ENCODE measurements around the gene MCC.

MCC gene

DNA sequence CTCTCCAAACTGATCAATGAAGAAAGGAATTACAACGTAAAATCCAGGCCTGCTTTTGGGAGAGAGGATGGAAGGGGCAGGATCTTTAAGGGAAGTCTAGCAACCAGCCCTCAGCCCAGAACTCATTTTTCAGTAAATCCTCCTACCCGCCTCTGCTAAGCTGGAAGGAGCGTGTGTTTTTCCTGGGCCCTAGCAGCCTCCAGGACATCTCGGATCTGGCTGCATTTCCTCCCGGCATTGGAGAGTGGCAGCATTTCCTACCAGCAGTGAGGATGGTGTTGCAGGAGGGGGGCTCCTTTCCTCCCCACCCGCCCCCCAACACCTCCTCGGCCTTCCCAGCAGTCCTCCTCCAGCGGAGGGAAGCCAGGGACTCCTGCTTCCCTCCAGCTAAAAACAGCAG lies 457.1 kb downstream of the MCC start:
- no peak for DNase-seq (ENCODE audit: low read depth)

DNA sequence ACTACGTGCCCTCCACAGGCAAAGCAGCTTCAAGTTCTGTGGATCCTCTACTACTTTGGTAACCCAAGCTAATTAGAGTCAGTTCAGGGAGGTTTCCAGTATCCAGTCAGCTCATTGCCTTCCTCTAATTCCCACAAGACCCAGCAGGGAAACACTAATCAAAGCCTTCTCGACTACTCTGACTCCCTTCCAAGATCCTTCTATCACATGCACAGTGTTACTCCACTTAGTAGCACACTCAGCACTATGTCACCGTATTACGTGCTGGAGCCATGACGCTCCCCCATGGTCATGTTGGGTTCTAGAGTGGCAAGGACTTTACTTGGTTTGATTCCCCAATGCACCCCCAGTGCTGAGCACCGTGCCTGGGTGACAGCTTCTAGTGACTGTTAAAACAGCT lies 458.6 kb downstream of the MCC start:
- no peak for DNase-seq (ENCODE audit: low read depth)

DNA sequence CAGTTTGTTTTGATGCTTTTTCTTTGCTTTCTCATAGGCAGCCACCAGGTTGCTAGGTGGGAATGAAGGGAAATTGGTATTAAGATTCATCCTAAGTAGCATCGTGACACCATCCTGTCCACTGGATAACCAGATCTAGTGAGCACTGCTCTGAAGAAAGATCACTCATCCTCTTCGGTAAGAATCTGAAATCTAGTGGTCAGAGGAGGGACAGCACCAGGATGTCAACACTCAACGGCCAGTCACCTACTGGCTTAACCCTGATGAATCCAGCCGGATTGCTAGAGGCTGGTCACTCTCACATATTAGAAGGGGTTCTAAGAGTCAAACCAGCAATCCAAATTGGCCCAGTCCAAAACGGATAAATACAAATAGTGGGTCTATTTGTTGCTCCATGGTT lies 460.8 kb downstream of the MCC start:
- DNase-seq (ENCODE audit: low read depth), result no peak

DNA sequence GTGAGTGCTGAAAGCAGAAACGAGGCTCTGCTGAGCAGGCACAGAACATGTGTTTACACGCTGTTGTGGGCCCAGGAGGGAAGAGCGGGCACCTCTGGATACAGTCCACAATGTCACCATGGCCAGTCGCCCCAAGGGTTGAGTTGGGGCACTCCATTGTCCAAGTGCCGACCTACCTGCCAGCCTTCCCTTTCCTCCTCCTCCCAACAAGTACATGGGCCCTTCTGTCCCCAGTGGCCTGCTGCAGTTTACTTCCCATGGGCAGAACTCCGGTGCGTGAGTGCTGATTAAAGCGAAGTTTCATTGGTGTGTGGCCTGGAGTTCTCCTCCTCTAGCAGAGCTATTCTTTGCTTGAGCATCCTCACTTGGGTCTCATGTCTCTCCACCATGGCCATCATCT lies 461.2 kb downstream of the MCC start:
- no peak for DNase-seq (ENCODE audit: low read depth)

DNA sequence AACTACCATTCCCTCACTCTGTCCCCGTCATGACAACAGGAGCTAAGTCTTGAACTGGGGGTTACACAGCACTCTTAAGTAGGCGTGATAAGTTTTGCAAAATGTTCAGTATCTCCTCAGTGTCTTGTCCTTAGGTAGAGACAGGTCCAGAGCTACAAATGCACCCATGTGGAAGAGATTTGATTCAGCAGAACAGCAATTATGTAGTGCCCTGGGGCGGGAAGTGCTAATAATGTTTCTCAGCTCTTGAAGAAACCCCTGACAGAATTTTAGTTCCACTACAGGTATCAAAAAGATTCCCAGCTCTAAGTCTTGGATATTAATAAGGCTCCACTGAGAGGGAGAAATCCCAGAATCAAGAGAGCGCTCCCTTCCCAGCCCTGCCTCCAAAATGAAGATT lies 462.0 kb downstream of the MCC start:
- no peak for DNase-seq (ENCODE audit: low read depth)

DNA sequence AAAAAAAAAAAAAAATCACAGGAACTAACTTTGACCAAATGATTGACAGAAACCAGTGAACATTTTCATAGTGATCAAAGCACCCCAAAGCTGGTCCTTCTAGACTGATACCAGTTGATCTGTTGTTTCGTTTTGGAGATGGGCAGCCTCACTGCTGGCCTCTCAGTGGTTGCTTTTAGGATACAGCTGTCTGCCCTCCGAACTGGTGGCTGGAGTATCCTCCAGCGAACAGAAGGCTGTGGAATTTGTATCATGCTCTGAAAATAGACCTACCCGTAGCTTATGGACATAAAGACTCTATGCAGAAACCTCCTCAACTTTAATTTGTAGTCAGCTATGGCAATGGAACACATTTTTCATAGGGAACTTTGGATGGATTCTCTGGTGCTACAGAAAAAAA lies 462.7 kb downstream of the MCC start:
- no peak for DNase-seq (ENCODE audit: low read depth)

DNA sequence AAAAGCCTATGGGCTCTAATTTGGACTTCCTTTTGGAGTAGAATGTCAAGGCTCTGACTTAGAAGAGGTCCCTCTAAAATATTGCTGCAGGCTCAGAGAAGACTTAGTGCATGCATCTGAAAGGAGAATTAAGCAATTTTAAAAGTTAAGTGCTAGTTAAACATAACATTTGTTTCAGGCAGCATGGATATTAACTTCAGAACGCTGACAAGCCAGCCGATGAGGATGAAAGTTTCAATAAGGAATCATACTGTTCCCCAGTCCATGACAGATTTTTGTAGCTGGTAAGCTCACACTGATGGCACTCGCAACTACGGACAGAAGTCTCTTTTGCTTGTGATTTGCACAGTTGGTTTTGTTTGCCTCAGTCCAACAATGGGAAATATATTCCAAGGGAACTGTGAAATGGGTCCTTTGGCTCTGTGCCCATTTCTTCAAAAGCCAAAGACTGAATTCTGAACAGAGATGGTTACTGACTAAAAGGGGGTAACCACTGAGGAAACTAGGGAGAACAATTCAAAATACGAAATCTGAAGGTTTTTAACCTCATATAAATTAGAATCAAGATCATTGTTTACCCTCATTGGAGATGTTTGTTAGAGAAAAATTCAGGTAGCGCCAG lies 464.1 kb downstream of the MCC start:
- no peak for DNase-seq (ENCODE audit: low read depth)

DNA sequence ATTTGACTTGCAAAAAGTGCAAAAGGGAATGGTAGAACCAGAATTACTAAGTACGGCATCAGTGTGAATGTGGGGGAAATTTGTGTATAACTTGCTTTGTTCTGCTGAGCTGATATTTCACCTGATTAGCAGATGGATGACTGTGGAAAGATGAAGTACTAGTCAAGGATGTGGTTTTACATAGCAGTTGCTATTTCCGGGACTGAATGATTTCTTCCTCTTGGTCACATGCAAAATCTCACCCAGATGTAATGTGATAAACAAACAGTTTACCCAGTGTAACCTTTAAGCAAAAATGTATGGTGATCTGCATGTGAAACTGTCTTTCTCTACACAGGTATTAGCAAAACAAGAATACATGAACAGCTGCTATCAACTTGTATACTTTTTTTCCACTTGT lies 465.6 kb downstream of the MCC start:
- no peak for DNase-seq (ENCODE audit: low read depth)

DNA sequence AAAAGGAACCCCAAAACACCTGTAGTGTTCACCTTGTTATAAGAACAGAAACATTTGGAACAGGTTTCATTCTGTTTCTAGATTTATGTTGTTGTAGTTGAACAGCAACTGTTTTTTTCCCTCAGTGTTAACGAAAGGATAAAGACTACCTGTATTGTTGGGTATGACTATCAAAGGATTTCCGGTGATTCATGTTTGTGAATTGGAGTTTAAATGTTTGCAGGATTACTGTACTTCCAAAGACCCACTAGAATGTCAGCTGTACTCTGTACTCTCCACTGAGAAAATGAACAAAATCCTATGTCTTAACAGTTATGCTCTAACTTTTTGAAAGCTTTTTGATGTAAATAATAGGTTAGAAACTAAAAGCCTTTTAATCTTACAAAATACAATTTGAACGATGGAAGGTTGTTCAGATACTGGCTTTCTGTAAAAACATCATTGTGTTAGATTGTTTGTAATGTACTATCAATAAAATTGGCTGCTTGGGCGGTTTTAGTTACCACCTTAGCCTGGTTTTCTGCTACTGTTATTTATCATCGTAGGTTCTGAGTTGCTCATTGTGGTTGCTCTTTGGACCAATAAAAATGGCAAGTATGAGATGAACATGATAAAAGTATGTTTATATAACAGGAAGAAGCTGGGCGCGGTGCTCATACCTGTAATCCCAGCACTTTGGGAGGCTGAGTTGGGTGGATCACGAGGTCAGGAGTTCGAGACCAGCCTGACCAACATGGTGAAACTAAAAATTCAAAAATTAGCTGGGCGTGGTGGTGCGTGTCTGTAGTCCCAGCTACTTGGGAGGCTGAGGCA lies 467.6 kb downstream of the MCC start:
- no peak for DNase-seq (ENCODE audit: low read depth)

DNA sequence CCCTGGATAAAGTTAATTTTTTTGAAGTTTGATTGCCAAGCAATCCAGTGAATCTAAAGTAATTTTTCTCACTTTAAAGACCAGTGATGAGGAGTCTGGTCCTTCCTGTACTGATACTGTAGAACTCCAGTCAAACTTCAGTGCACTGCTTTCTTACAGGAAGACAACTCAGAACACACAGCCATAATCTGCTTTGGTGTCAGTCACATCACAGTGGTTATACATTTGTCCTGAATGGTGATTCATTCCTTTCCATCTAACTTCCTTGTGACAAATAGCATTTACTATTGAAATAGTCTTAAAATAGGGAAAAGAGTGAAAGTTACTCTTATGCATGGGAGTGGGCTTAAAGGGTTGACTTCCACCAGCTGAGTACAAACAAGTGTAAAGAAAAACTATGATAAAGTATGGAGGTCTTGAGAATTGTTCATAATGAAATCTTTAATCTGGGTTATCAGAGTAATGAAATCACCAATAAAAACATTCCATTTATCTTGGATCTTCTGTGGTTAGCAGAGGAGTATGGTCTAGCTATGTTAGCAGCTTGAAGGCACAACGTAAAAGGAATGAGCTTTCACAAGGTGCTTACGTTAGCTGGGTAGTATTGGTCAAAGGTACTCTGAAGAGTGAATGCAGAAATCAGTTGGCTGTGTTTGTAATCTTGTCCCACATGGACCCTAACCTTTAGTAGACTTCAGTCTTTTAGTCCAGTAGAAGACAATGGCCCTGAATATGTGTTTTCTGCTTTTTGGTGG lies 470.2 kb downstream of the MCC start:
- DNase-seq (ENCODE audit: low read depth), result no peak

DNA sequence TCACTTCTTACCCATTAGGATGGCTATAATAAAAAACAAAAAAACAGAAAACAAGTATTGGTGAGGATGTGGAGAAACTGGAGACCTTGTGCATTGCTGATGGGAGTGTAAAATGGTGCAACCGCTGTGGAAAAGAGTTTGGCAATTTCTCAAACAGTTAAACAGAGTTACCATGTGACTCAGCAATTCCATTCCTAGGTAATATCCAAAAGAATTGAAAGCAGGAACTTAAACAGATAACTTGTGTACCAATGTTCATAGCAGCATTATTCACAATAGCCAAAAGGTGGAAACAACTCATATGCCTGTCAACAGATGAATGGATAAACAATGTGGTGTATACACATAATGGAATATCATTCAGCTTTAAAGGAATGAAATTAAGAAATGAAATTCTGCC lies 482.8 kb downstream of the MCC start:
- no peak for DNase-seq (ENCODE audit: low read depth)

DNA sequence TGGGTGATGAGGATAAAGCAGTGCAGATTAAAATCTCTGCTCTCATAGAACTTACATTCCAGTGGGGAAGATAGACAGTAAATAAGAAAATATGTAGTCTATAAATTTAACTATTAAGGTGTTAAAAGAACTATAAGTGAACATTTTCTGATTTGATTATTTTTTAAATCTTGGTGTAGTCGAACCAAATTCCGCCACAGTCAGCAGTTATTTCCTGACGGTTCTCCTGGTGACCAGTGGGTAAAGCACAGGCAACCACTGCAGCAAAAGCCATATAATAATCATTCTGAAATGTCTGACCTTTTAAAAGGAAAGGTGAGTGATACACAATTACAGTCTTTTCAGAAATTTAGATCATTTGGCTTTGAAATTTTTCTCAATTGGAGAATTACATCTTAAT lies 484.5 kb downstream of the MCC start:
- no peak for DNase-seq (ENCODE audit: low read depth)

DNA sequence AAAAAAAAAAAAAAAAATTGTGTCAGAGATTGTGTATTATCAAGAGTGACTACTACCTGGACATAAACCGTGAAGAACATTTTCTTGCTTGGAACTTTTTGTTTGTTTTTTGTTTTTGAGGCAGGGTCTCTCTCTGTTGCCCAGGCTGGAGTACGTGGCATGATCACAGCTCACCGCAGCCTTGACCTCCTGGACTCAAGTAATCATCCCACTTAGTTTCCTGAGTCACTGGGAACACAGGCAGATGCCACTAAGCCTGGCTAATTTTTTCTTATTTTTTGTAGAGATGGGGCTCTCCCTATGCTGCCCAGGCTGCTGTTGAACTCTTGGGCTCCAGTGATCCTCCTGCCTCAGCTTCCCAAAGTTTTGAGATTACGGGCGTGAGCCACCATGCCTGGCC lies 485.8 kb downstream of the MCC start:
- DNase-seq (ENCODE audit: low read depth), result no peak

DNA sequence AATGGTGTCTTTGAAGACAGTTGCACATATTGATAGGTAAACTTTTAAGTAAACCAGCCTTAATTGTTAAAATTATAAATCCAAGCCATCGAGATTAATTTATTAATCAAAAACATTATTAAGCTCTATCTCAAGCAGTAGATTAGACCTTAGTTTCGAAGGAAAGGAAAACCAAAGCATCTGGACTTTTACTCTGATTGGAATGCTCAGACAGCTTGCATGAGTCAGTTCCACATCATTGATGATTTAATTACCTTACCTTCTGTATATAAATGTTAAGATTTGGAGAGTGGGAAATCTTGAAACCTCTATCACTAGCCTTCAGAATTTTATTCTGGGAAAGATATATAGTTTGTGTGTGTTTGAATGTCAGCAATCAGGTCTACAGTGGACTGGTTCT lies 487.8 kb downstream of the MCC start:
- DNase-seq (ENCODE audit: low read depth), result no peak

DNA sequence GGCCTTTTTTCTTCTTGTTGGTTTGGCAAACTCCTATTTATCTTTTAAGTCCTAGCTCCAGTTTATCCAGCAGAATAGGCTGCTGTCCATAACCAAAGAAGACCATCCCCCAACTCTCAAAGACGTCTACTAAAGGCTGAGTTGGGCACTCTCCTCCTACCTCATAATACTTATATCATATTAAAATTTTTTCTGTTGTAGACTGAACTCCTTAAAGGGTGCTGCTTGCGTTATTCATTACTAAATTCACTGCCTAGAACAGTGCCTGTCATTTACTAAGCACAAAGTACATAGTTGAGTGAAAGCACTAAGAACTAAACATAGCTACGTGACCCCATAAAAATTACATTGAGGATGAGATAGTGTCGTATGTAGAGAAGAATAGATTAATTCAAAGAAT lies 490.0 kb downstream of the MCC start:
- no peak for DNase-seq (ENCODE audit: low read depth)

DNA sequence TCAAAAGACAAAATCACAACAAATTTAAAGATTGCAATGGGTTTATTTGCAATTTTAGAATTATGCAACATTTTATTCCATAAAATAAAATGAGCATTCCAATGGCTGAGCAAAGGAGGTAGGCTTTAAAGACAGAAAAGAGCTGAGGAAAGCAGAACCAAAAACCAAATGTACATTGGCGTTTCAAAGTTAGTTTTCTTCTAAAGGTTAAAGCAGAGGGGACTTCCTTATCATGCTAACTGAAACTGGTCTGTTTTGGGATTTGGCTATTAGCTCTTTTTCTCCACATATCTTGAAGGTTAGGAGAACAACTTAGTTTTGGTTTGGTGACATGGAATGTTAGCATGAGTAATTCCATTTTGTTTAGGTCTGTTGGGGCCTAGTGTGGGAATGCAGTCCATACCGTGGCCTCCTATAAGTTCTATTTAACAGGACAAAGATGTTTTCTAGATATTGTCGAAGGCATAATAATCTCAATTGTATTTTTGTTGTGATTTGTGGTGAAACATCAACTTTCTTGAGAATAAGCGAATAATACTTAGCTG lies 491.4 kb downstream of the MCC start:
- DNase-seq (ENCODE audit: low read depth), result no peak

DNA sequence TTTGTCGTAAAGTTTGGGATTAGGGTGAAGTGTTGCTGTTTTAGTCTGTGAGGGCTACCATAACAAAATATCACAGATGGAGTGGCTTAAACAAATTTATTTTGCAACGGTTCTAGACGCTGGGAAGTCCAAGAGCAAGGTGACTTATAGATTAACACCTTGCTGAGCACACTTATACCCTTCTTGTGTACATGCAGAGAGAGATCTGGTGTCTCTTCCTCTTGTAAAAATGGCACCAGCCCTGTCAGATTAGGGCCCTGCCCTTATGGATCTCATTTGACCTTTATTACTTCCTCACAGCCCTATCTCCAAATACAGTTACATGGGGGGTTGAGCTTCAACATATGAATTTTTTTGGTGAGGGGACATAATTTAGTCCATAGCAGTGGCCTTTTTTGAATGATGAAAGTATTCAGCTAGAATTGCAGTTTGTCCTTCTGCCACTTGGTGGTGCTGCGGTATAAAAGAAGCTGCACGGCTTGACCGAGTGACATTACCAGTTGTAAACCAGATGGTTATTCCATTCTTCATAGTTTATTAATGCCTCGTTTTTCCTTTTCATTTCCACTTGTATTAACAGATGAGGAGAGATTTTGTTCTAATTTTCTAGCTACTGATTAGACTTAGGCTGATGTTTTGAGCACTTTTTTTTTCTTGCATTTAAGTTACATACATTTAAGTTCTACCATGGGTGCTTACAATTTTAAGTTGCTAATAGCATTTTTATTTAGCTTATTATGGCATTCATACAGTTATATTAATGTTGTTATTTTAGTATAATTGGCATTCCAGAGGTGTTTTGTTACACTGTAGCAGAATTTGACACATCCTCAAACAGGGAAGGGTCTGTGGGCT lies 492.3 kb downstream of the MCC start:
- DNase-seq (ENCODE audit: low read depth), result peak; percentile 77

DNA sequence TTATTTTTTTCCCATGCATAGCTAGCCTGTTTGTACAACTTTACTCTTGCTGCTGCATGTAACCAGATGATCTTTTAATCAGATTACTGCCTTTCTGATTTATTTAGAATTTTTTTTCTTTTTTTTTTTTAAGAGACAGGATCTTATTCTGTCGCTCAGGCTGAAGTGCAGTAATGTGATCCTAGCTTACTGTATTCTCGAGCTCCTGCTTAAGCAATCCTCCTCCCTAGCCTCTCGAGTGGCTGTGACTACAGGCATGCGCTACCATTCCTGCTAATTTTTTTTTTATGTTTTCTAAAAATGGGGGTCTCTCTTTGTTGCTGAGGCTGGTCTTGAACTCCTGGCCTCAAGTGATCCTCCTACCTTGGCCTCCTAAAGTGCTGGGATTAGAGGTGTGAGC lies 502.0 kb downstream of the MCC start:
- DNase-seq (ENCODE audit: low read depth), result no peak

DNA sequence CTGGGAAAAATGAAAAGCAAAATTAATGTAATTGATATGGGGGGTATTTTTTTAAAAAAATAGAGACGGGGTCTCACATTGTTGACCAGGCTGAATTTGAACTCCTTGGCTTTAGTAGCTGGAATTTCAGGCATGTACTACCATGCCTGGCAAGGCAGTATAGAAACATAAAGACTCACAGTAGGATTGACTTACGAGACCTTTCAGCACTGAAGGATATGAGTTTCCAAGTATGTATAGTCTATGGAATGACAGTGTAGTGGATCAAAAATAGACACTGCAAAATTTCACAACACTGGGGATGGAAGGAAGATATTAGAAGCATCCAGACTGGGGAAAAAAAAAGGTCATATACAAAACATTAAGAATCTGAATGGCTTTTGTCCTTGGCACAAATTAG lies 504.9 kb downstream of the MCC start:
- no peak for DNase-seq (ENCODE audit: low read depth)

DNA sequence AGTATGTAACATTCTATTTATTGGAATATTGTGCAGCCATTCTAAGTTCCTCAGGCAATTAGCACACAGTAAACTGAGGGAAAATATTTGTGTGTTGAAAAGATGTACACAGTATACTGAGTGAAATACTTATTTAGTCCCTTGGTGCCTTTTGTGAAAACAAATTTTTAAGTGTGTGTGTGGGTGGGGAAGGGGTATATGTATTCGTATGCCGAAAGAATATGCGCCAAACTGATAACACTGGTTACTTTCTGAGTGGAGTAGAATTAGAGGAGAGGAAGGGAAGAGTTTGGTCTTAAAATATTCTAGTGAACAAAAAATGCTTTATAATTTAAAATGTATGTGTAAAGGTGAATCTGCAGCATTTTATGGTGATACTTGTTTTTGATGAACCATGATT lies 508.5 kb downstream of the MCC start:
- DNase-seq (ENCODE audit: low read depth), result no peak

DNA sequence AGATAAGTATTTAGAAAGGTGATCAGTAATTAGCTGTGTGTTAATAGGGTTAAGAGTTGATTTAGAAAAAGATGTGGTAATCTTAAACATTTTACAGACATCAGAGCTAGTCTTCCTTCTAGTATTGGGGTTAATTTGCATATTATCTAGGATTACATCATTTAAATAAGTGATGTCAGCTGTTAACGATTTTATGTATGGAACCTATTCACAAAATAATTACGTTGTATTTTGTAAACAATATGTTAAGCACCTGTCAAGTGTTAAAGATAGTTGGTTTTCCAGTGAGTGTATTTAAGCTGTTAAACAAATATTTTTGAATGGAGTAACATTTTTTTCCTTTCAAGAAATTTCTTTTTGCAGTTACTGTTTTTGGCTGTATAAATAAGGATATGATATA lies 509.4 kb downstream of the MCC start:
- DNase-seq (ENCODE audit: low read depth), result no peak

DNA sequence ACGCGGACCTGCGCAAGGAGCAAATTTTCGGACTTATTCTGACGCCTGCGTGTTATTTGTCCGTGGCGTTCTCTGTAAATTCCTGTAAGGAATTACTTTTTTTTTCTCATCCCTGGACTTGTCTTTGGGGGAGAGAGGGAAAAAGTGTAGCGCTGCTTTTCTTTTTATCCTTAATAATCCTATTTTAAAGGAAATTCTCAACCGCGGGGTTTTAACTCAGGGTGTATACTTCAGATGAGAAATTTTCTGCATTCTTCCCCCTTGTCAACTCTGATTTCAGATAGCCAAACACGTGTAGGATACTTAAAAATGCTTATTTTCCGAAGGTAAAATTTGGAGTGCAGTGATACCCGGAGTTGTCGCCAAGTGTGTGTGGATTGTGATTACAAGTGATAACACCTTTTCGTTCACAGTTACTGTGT lies 510.8 kb downstream of the MCC start:
- DNase-seq (ENCODE audit: low read depth), result no peak

Measured in stimulated activated CD8-positive, alpha-beta memory T cell treated with anti-CD3 and anti-CD28 coated beads, Interleukin-15, amount 100 ng/mL, for 1 hour (primary cell).